H9 (cell line): ENCODE results near the gene MZB1. TPM values are rescaled to one million over a fixed set of nuclear protein-coding genes. Genes with fewer than 3 reads are reported as not detected.
A peak's percentile ranks its signal among the peaks of the same experiment; 100 is the strongest.

Source experiments
- DNase-seq: peaks from one replicate; pipeline ENCODE4 v3.0.0-alpha.2; 2017
- H2AFZ ChIP-seq: one replicate; pipeline ENCODE4 v1.6.1; 2013; ENCODE audit warnings: mild to moderate bottlenecking, low read length, control low read depth, moderate library complexity
- H2AK5ac ChIP-seq: 2 replicates; pipeline ENCODE4 v1.6.1; 2013; ENCODE audit warnings: low read length, control low read depth, mixed read lengths; ENCODE audit not compliant: insufficient read length
- H2BK120ac ChIP-seq: one replicate; pipeline ENCODE4 v1.6.1; 2013; ENCODE audit warnings: low read depth, mild to moderate bottlenecking, low read length, control low read depth, inconsistent platforms; ENCODE audit not compliant: poor library complexity, severe bottlenecking
- H2BK12ac ChIP-seq: 2 replicates; pipeline ENCODE4 v1.6.1; 2013; ENCODE audit warnings: low read length, control low read depth, mixed read lengths, low read depth; ENCODE audit not compliant: insufficient read length
- H2BK15ac ChIP-seq: 2 replicates; pipeline ENCODE4 v1.6.1; 2013; ENCODE audit warnings: low read depth, low read length, control low read depth
- H2BK20ac ChIP-seq: one replicate; pipeline ENCODE4 v1.6.1; 2013; ENCODE audit warnings: low read depth, mild to moderate bottlenecking, low read length, control low read depth, inconsistent platforms; ENCODE audit not compliant: poor library complexity, severe bottlenecking
- H2BK5ac ChIP-seq: 2 replicates; pipeline ENCODE4 v1.6.1; 2013; ENCODE audit warnings: low read length, control low read depth, mixed read lengths; ENCODE audit not compliant: insufficient read length
- H3K14ac ChIP-seq: 2 replicates; pipeline ENCODE4 v1.6.1; 2013; ENCODE audit warnings: low read length, control low read depth; ENCODE audit not compliant: insufficient read depth
- H3K18ac ChIP-seq: 2 replicates; pipeline ENCODE4 v1.6.1; 2013; ENCODE audit warnings: low read depth, mild to moderate bottlenecking, mixed read lengths, low read length, control low read depth; ENCODE audit not compliant: insufficient read length
- H3K23ac ChIP-seq: 2 replicates; pipeline ENCODE4 v1.6.1; 2013; ENCODE audit warnings: low read length, control low read depth, mixed read lengths, low read depth; ENCODE audit not compliant: insufficient read length
- H3K23me2 ChIP-seq: 2 replicates; pipeline ENCODE4 v1.6.1; 2013; ENCODE audit warnings: low read depth, mild to moderate bottlenecking, mixed read lengths, low read length, control low read depth; ENCODE audit not compliant: insufficient read length, poor library complexity, severe bottlenecking
- H3K27ac ChIP-seq: 2 replicates; pipeline ENCODE4 v1.5.1; 2013; ENCODE audit warnings: low read length, control low read depth, mixed read lengths, low read depth; ENCODE audit not compliant: insufficient read length
- H3K27me3 ChIP-seq: 2 replicates; pipeline ENCODE4 v1.6.1; 2013; ENCODE audit warnings: low read length, control low read depth, inconsistent platforms; ENCODE audit not compliant: insufficient read depth
- H3K4ac ChIP-seq: 2 replicates; pipeline ENCODE4 v1.6.1; 2013; ENCODE audit warnings: low read depth, mild to moderate bottlenecking, control low read depth, inconsistent platforms, low read length, moderate library complexity
- H3K4me1 ChIP-seq: 2 replicates; pipeline ENCODE4 v1.6.1; 2013; ENCODE audit warnings: low read length, control low read depth, inconsistent platforms; ENCODE audit not compliant: insufficient read depth
- H3K4me2 ChIP-seq: 2 replicates; pipeline ENCODE4 v1.6.1; 2013; ENCODE audit warnings: low read length, control low read depth, mixed read lengths; ENCODE audit not compliant: insufficient read length, insufficient read depth
- H3K56ac ChIP-seq: 2 replicates; pipeline ENCODE4 v1.6.1; 2013; ENCODE audit warnings: low read depth, mild to moderate bottlenecking, mixed read lengths, low read length, control low read depth; ENCODE audit not compliant: insufficient read length
- H3K79me1 ChIP-seq: 2 replicates; pipeline ENCODE4 v1.6.1; 2013; ENCODE audit warnings: low read depth, mild to moderate bottlenecking, moderate library complexity, low read length, control low read depth, inconsistent platforms; ENCODE audit not compliant: insufficient read depth, poor library complexity, severe bottlenecking
- H3K79me2 ChIP-seq: 2 replicates; pipeline ENCODE4 v1.6.1; 2013; ENCODE audit warnings: low read length, control low read depth, inconsistent platforms; ENCODE audit not compliant: insufficient read depth
- H3K9ac ChIP-seq: 2 replicates; pipeline ENCODE4 v1.6.1; 2013; ENCODE audit warnings: low read length, control low read depth, mixed read lengths; ENCODE audit not compliant: insufficient read length; ENCODE audit errors: extremely low read depth
- H3K9me3 ChIP-seq: one replicate; pipeline ENCODE4 v1.6.1; 2013; ENCODE audit warnings: low read depth, low read length, inconsistent platforms; ENCODE audit not compliant: control insufficient read depth
- H3T11ph ChIP-seq: one replicate; pipeline ENCODE4 v1.6.1; 2013; ENCODE audit warnings: mild to moderate bottlenecking, low read length, control low read depth, inconsistent platforms
- H4K20me1 ChIP-seq: one replicate; pipeline ENCODE4 v1.6.1; 2013; ENCODE audit not compliant: control insufficient read depth, insufficient read length, insufficient read depth
- H4K5ac ChIP-seq: 2 replicates; pipeline ENCODE4 v1.6.1; 2013; ENCODE audit warnings: low read depth, mild to moderate bottlenecking, mixed read lengths, low read length, control low read depth; ENCODE audit not compliant: insufficient read length
- H4K8ac ChIP-seq: replicated peaks from 2 replicates; pipeline ENCODE4 v1.6.1; 2013; ENCODE audit warnings: low read length, control low read depth, mixed read lengths, low read depth; ENCODE audit not compliant: insufficient read length
- H4K91ac ChIP-seq: 2 replicates; pipeline ENCODE4 v1.6.1; 2013; ENCODE audit warnings: low read depth, mild to moderate bottlenecking, moderate library complexity, mixed read lengths, low read length, control low read depth; ENCODE audit not compliant: insufficient read length
- H3K27ac Mint-ChIP-seq, 3 experiments: 2 replicates in 2 of 3; 3 replicates in 1 of 3; pipeline ENCODE4 v1.8.0; 2020 to 2021; ENCODE audit warnings: mixed read lengths in 3 of 3, mild to moderate bottlenecking in 1 of 3, moderate library complexity in 1 of 3
- H3K27me3 Mint-ChIP-seq: 2 replicates; pipeline ENCODE4 v1.8.0; 2021; ENCODE audit warnings: low read depth, mild to moderate bottlenecking, moderate library complexity, mixed read lengths
- H3K36me3 Mint-ChIP-seq, 3 experiments: 2 replicates in 2 of 3; 3 replicates in 1 of 3; pipeline ENCODE4 v1.8.0; 2020 to 2021; ENCODE audit warnings: low read depth in 3 of 3, mixed read lengths in 3 of 3; ENCODE audit not compliant: insufficient read depth in 1 of 3
- H3K4me1 Mint-ChIP-seq, 2 experiments: 2 replicates each; pipeline ENCODE4 v1.8.0; 2020; ENCODE audit warnings: mixed read lengths in 2 of 2
- H3K4me3 Mint-ChIP-seq, 2 experiments: 2 replicates in 1 of 2; 3 replicates in 1 of 2; pipeline ENCODE4 v1.8.0; 2020 to 2021; ENCODE audit warnings: mild to moderate bottlenecking in 2 of 2, mixed read lengths in 2 of 2, moderate library complexity in 1 of 2
- H3K9me3 Mint-ChIP-seq, 2 experiments: 2 replicates in 1 of 2; 3 replicates in 1 of 2; pipeline ENCODE4 v1.8.0; 2020; ENCODE audit warnings: mild to moderate bottlenecking in 2 of 2, mixed read lengths in 2 of 2, moderate library complexity in 1 of 2
- CTCF ChIP-seq: fragments of 200-600 bp; sonication (generic); conservative IDR thresholded peaks from 3 replicates; pipeline ENCODE4 v1.8.0; 2021; ENCODE audit warnings: antibody characterized with exemption, mild to moderate bottlenecking
- WGBS: extraction: QIAGEN DNeasy Blood & Tissue Kit; methylation state at CpG from one replicate; pipeline ENCODE4 v1.1.7; 2013; ENCODE audit warnings: missing lambda C conversion rate, low lambda C conversion rate, mixed read lengths; ENCODE audit not compliant: insufficient read length; ENCODE audit errors: extremely low coverage; 5-methylcytosine and 5-hydroxymethylcytosine counted together
- total RNA-seq: library from RNA; stranded (reverse); gene quantifications from 2 replicates; pipeline ENCODE4 v1.2.1, GENCODE V29; 2021

The MZB1 gene
- total RNA-seq, 1 experiment from 2014 or later, result 0.31 TPM

DNA sequence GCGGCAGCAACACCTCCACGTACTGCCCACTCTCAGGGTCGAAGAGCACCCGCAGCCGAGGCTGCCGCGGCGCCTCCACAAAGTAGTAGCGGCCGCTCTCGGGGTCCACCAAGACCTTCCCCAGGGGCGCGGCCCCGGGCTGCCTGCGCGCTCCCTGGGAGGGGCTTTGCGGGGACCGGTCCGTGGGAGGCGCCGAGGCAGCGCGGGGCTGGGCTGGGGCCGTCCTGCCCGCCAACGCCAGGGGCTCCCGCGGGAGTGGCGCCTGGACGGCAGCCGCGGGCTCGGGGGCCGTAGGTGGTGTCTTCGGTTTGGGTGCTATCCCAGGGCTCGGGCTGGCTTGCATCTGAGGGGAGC lies 2.6 kb upstream of the MZB1 start:
- no peaks in the 10 kb centered on the region for H3K9me3 Mint-ChIP-seq
- WGBS, result no CpG with 5 or more reads among the region's 36 CpGs
- Histone ChIP-seq H3K23ac (no peak overlapping the region), H4K91ac (no peak overlapping the region), H3K79me2 (no peaks in the 10 kb centered on the region), H2AFZ (no peak overlapping the region), H3K4ac (no peak overlapping the region), H3K9ac (no peak overlapping the region), H4K8ac (no peak overlapping the region), H3K79me1 (no peaks in the 10 kb centered on the region), H2BK5ac (no peak overlapping the region), H4K20me1 (peaks cover 2% of the 10 kb centered on the region), H3K4me2 (peak overlapping the region; percentile 85), H3K23me2 (peaks cover 22% of the 10 kb centered on the region), H2BK12ac (no peak overlapping the region), H2BK15ac (no peak overlapping the region), H3K56ac (no peak overlapping the region), H3K27me3 (peaks cover 8% of the 10 kb centered on the region), H4K5ac (no peak overlapping the region), H3K4me1 (peaks cover 7% of the 10 kb centered on the region; the same call in 1 of the 2 replicates), H2BK20ac (no peak overlapping the region), H3K18ac (no peak overlapping the region), H3K27ac (no peak overlapping the region), H2AK5ac (no peak overlapping the region), H3K14ac (no peak overlapping the region), H3T11ph (no peak overlapping the region), H2BK120ac (no peak overlapping the region), H3K9me3 (no peaks in the 10 kb centered on the region)
- peaks cover 0 to 6% (median 0%) of the 10 kb centered on the region in 3 experiments; a peak in 5 of 7 replicates for H3K36me3 Mint-ChIP-seq
- no peak for DNase-seq
- H3K27me3 Mint-ChIP-seq, result peaks cover 31% of the 10 kb centered on the region
- H3K4me3 Mint-ChIP-seq, result peak overlapping the region; percentile 79 to 88; a peak in 3 of 5 replicates
- no peak for TF ChIP-seq CTCF
- no peak overlapping the region for H3K27ac Mint-ChIP-seq
- peaks cover 26 to 57% of the 10 kb centered on the region in 2 experiments for H3K4me1 Mint-ChIP-seq
